ENCODE measurements around the gene AJAP1.

- TF ChIP-seq POLR2A (IDR thresholded peaks at IDR 0.05), result no peak
- TF ChIP-seq CTCF (IDR thresholded peaks at IDR 0.05), result no peak
Measured at GRCh38 chr1:4660917-4661594, 6.6 kb downstream of the AJAP1 start.

All from esophagus squamous epithelium (tissue), 4 donors.